Calu3 (cell line): ENCODE data around the gene CABCOCO1. TPM values are rescaled to one million over a fixed set of nuclear protein-coding genes. Genes with fewer than 3 reads are reported as not detected.

Experiments
- BruUV-seq: library from RNA; stranded (reverse); fragments of 400-500 nt; replicated peaks from 2 replicates; lab custom pipeline; 2021; lab: Mats Ljungman, UMichigan
- CTCF ChIA-PET: fragments of 300-600 bp; sonication (Branson Sonifier 250); formaldehyde crosslinking; loops from one replicate; lab custom pipeline; 2022; ENCODE audit warnings: antibody characterized with exemption; lab: Charles Lee
- DNase-seq: peaks from one replicate; pipeline ENCODE4 v3.0.0; 2022
- H3K27ac Mint-ChIP-seq: one replicate; pipeline ENCODE4 v1.8.0; 2022; ENCODE audit warnings: mixed read lengths; ENCODE audit not compliant: unreplicated experiment
- H3K27me3 Mint-ChIP-seq: one replicate; pipeline ENCODE4 v1.8.0; 2022; ENCODE audit warnings: mixed read lengths; ENCODE audit not compliant: unreplicated experiment
- H3K36me3 Mint-ChIP-seq: one replicate; pipeline ENCODE4 v1.8.0; 2022; ENCODE audit warnings: mild to moderate bottlenecking, moderate library complexity, mixed read lengths; ENCODE audit not compliant: insufficient read depth, unreplicated experiment
- H3K4me1 Mint-ChIP-seq: one replicate; pipeline ENCODE4 v1.8.0; 2022; ENCODE audit warnings: mild to moderate bottlenecking, low read depth, mixed read lengths; ENCODE audit not compliant: unreplicated experiment
- H3K4me3 Mint-ChIP-seq: one replicate; pipeline ENCODE4 v1.8.0; 2022; ENCODE audit warnings: mild to moderate bottlenecking, low read depth, moderate library complexity, mixed read lengths; ENCODE audit not compliant: unreplicated experiment
- H3K9me3 Mint-ChIP-seq: one replicate; pipeline ENCODE4 v1.8.0; 2022; ENCODE audit warnings: low read depth, mixed read lengths; ENCODE audit not compliant: unreplicated experiment
- intact Hi-C: fragments of 100-400 bp; cut with micrococcal nuclease; formaldehyde crosslinking; loops from one replicate; pipeline ENCODE4 v1.10.0; 2022; ENCODE audit not compliant: unreplicated experiment
- total RNA-seq: library from RNA; stranded (reverse); gene quantifications from 2 replicates; pipeline ENCODE4 v1.2.3, GENCODE V29; 2022
- TF ChIP-seq, protein P1 (sequence below): fragments of 200-600 bp; IDR thresholded peaks from one replicate; pipeline ENCODE4 v1.8.0; 2022; ENCODE audit warnings: antibody characterized with exemption; ENCODE audit not compliant: unreplicated experiment

CABCOCO1 gene
- total RNA-seq, 1 experiment from 2014 or later: not detected

DNA sequence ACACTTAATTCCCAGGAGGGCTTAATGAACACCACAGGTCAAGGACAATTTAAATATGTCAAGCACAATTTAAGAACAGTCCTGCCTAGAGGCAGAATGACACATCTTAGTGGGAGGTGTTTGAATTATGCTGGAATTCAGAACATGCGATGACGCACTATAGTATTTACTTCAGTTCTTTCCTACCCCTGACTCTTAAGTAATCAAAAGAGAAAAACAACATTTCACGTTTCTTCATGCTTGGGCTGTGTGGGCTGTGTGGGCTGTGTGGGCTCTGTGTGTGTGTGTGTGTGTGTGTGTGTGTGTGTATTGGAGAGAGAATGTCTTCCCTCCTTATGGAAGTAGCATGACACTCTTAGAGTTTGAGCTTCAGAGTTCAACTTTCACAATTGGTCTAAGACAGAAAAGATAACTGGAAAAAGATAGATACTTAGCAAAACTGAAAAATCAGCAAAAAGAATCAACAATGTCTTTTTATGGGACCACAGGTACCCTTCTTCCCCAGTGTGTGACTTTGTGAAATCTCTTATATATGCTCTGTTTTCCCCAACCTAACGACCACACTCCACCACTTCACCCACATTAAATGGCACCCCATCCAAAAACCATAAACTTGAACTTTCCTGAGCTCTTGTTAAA, 33.7 kb upstream of the CABCOCO1 start:
- TF ChIP-seq, protein P1, sequence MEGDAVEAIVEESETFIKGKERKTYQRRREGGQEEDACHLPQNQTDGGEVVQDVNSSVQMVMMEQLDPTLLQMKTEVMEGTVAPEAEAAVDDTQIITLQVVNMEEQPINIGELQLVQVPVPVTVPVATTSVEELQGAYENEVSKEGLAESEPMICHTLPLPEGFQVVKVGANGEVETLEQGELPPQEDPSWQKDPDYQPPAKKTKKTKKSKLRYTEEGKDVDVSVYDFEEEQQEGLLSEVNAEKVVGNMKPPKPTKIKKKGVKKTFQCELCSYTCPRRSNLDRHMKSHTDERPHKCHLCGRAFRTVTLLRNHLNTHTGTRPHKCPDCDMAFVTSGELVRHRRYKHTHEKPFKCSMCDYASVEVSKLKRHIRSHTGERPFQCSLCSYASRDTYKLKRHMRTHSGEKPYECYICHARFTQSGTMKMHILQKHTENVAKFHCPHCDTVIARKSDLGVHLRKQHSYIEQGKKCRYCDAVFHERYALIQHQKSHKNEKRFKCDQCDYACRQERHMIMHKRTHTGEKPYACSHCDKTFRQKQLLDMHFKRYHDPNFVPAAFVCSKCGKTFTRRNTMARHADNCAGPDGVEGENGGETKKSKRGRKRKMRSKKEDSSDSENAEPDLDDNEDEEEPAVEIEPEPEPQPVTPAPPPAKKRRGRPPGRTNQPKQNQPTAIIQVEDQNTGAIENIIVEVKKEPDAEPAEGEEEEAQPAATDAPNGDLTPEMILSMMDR: no peak
- peak; percentile 36 for DNase-seq
- peaks cover 5% of the 10 kb centered on the region for H3K36me3 Mint-ChIP-seq
- H3K4me3 Mint-ChIP-seq: no peak overlapping the region
- no peaks in the 10 kb centered on the region for H3K27me3 Mint-ChIP-seq
- CTCF ChIA-PET: interaction anchor here (0.6 kb wide), 1 partner anchor 627 kb away, joined by 4 read pairs; no protein-coding TSS in a partner anchor
- peaks cover 35% of the 10 kb centered on the region for H3K4me1 Mint-ChIP-seq
- intact Hi-C loops: no loop called here
- H3K27ac Mint-ChIP-seq: peak overlapping the region; percentile 33
- no TSS peak for BruUV-seq
- no peaks in the 10 kb centered on the region for H3K9me3 Mint-ChIP-seq

DNA sequence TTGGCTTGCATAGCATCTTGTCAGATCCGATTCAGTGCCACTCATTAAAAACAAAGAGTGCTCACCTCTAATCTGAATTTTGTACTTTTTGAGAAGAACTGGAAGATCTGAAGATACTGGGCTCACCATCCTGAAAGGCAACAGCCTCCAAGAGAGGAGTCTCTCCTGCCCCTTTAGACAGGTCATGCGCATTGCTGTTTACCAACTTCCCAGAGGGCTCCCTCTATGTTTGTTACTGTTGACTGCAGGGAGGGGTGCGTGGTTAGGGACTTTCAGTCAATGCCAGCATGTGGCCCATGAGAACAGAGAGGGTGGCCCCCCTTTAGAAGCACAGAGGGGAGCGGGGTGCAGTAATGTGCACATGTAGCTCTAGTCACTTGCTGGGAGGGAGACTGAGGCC, 33.2 kb upstream of the CABCOCO1 start:
- Mint-ChIP-seq H3K4me3 (no peak overlapping the region), H3K4me1 (peaks cover 38% of the 10 kb centered on the region), H3K36me3 (peaks cover 5% of the 10 kb centered on the region), H3K9me3 (no peaks in the 10 kb centered on the region), H3K27me3 (no peaks in the 10 kb centered on the region), H3K27ac (no peak overlapping the region)
- no TSS peak for BruUV-seq
- TF ChIP-seq, protein P1: no peak
- DNase-seq: no peak
- CTCF ChIA-PET: interaction anchor here (0.6 kb wide), 1 partner anchor 626 kb away, joined by 4 read pairs; no protein-coding TSS in a partner anchor
- intact Hi-C loops: no loop called here

DNA sequence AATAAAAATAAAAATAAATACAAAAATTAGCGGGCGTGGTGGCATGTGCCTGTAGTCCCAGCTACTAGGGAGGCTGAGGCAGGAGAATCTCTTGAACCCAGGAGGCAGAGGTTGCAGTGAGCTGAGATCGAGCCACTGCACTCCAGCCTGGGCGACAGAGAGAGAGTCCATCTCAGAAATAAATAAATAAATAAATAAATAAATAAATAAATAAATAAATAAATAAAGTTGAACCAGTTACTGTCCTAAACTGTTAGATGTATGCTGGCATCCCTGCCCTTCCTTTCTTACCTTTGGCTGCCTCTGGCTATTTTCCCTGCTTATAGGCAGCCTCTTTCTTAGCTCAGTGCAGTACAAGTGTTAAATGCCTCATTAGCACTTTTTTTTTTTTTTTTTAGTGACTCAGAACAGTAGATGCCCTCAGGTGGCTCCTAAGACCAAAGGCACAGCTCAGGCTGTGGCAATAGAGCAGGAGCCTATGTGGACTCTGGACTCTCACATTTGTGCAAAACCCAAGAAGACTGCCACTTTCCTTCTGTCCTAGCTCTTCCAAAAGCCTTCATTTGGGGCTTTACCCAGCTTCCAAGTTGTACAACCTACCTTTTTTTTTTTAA, 30.6 kb upstream of the CABCOCO1 start:
- Mint-ChIP-seq H3K4me3 (no peak overlapping the region), H3K36me3 (peaks cover 5% of the 10 kb centered on the region), H3K27me3 (no peaks in the 10 kb centered on the region), H3K4me1 (peaks cover 50% of the 10 kb centered on the region), H3K9me3 (no peaks in the 10 kb centered on the region), H3K27ac (no peak overlapping the region)
- no TSS peak for BruUV-seq
- CTCF ChIA-PET: interaction anchor here (0.6 to 0.7 kb wide), 3 partner anchors 120 to 794 kb away, joined by 3 to 4 read pairs (median 3); no protein-coding TSS in a partner anchor
- TF ChIP-seq, protein P1: no peak
- no peak for DNase-seq
- intact Hi-C loops: no loop called here

DNA sequence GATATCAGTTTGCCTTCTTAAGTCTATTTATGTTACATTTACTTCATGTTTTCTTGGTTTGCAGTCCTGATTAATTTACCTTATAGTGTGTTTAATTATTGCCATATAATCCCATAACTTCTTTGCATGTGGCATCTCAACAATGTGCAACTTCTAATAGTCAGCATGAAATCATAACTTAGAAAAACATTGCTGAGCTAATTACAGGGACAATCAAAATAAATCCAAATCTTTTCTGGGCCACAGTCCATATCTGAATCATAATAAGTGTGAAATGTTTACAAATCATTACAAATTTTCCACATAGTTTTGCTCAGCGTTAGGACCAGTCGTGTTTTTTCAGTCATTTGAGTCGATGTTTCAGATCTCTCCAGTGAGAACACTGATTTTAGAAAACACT, 29.1 kb upstream of the CABCOCO1 start:
- Mint-ChIP-seq H3K27ac (no peak overlapping the region), H3K27me3 (no peaks in the 10 kb centered on the region), H3K4me1 (peaks cover 44% of the 10 kb centered on the region), H3K4me3 (no peak overlapping the region), H3K36me3 (peaks cover 5% of the 10 kb centered on the region), H3K9me3 (no peaks in the 10 kb centered on the region)
- TF ChIP-seq, protein P1: no peak
- intact Hi-C loops: no loop called here
- no TSS peak for BruUV-seq
- CTCF ChIA-PET: interaction anchor here (1.2 kb wide), 1 partner anchor 10 kb away, joined by 5 read pairs; no protein-coding TSS in a partner anchor
- no peak for DNase-seq
